GM19099 (cell line): ENCODE measurements around the gene IRF8.

Experiments used
- POLR2A ChIP-seq: IDR thresholded peaks from 3 replicates; pipeline ENCODE4 v1.6.1; 2011; ENCODE audit warnings: low read depth; ENCODE audit not compliant: insufficient read length; ENCODE audit errors: extremely low read depth

IRF8 gene

GRCh38 chr16:85913688-85914422 is 14.9 kb downstream of the IRF8 start:
- TF ChIP-seq POLR2A = no peak

DNA sequence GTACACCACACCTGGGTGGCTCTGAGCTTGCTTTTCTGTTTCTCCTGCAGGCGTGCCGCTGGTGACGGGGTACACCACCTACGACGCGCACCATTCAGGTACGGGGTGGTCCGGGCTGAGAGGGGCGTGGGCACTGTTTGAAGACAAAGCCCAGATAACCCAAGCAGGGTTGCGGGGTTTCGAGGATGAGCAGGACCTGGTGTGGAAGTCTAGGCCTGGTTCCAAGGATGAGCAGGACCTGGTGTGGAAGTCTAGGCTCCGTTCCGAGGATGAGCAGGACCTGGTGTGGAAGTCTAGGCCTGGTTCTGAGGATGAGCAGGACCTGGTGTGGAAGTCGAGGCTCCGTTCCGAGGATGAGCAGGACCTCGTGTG is 15.4 kb downstream of the IRF8 start:
- TF ChIP-seq POLR2A = peak; percentile 0

DNA sequence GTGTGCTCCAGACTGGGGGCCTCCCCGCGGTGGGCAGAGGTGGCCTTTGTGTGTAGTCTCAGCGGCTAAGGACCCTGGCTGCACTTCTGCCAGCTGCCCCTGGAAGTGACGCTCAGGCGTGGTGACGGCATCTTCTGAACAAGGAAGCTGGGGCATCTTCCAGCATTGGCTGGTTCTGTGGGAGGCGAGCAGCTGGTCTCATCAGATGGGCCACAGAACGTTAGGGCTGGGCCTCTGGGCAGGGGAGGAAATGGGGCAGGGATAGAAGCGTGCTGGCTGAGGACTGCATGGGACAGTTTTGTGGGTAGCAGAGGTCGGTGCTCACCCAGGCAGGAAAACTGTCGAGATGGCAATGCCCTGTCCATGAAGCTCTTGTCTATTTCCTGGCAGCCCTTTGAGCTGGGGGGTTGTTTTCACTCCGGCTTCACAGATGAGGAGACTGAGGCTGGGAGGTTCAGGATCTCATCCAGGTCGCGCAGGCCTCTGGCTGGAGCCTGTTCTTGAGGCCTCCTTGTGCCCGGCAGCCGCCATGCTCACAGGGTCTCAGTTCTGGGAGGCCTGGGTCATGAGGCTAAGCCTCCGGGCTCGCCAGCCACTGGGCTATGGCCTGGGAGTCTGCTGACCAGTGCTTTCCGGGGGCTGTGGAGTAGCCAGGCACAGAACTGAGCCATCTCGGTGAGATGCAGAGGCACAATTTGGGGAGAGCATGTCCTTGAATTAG is 16.3 kb downstream of the IRF8 start:
- no peak for TF ChIP-seq POLR2A

DNA sequence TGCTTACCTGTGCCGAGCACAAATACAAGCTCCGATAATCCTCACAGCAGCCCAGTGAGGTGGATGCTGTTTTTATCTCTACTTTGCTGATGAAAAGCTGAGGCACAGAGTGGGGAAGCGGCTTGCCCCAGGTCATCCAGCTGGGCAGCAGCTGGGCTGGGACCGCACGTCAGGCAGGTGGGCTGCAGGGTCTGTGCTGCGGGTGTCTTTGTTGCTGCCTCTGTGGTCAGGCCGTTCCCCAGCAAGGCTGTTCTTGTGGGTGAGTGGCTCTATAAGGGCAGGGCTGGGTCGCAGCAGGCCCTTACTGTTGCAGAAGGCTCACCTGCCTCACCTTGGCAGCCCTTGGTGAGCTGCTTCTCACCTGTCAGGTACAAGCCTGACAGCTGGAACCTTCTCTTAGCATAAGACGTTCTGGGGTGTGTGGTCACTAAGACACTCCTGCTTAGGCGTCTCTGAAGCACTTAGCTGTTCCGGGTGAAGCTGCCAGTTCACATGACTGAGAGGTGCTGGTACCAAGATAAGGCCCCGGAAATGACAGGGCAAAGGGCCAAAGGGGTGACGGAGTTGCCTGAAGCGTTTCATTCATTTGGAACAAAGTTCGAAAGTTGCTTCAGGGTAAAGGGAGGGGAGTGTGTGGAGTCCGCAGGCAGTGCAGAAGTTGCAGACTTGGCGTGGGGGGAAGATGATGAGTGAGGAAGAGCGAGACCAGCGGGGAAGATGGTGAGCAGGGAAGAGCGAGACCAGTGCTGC is 17.4 kb downstream of the IRF8 start:
- TF ChIP-seq POLR2A = no peak

DNA sequence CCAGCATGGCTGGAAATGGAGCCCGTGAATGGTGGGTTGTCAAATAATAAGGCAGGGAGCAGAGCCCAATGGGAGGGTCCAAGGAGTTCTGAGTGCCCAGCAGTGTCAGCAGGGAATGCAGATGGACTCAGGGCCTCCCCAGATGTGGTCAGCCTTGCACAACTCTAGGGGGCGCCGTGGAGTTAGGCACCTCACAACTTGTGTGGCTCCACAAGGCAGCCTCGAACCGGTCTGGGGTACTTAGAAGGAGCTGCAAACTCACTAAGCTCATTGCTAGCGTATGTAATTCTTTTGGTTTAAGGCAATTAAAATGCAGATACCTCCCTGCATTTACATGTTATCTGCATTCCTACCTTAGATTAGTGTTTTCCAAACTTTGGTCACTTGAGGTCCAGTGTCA is 18.1 kb downstream of the IRF8 start:
- TF ChIP-seq POLR2A = no peak

DNA sequence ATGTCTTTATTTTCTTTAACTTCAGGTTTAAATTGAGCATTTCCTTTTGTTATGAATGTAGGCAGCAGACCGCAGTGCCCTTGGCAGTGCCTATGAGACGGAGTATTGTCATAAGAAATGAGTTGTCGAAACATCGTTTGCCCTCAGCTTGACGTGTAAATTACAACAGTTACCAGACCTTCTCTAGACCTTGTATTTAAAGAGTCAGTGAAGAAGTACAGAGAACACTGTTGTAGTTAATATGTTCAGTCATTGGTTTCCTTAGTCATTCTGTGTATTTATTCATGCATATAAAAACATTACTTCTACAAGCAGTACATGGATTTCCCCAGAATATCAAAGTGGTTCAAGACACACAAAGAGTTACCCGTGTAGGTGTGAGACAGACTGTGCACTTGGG is 19.0 kb downstream of the IRF8 start:
- TF ChIP-seq POLR2A = no peak

GRCh38 chr16:85918436-85918835 is 19.5 kb downstream of the IRF8 start:
- no peak for TF ChIP-seq POLR2A

DNA sequence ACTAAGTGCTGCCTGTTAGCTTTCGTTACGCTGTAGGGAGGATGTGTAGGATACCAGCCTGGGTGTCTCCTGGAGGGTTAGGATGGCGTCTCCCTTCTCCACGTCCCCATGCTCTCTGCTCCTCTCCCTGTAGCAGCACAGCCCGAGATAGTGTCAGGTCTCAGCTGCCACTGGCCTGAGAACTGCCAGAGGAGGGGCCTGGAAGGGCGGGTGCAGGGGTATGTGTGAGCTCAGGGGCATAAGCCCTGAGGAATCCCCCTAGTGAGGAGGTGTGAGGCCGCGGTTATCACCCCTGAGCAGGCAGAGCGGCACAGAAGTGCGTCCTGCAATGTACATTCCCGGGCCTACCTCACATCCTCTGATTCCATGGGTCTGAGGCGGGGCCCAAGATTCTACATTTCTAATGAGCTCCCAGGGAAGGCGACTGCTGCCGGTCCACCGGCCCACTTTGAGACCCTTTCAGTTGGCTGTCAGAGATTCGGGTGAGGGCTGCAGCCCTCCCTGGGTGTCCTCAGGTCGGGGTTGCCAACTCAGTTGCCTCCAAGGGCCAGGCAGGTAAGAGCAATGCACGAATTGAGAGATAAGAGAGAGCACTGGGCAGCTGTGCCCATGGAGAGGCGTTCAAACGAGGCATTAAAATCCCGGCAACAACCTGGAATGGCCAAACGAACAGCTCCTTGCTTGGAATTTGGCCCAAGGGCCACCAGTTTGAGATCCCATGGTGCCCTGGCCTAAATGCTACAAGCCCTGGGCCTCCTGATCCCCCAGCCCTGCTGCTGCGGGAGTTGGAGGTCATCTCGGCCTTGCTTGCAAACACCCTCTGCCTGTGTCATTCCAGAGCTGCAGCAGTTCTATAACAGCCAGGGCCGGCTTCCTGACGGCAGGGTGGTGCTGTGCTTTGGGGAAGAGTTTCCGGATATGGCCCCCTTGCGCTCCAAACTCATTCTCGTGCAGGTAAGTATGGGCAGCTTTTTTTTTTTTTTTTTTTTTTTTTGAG is 20.6 kb downstream of the IRF8 start:
- TF ChIP-seq POLR2A = no peak

GRCh38 chr16:85921026-85921425 is 22.1 kb downstream of the IRF8 start:
- no peak for TF ChIP-seq POLR2A

GRCh38 chr16:85923153-85924021 is 24.4 kb downstream of the IRF8 start:
- TF ChIP-seq POLR2A = no peak

DNA sequence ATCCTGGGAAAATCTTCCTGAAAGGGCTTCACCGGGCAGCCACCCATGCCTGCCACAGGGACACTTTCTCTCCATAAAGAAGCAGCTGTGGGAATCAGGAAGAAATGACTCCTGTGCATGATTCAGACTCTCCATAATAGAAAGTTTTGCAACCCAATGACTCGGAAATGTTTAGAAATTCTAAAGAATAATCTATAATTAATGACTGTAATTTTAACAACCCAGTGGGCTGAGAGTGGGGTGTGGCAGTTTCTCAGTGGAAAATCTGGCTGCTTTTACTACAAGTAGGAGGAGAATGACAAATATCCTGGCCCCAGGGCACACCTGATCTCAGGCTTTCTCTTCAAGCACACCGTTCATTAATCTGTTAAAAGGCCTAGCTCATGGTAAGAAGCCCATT is 25.7 kb downstream of the IRF8 start:
- no peak for TF ChIP-seq POLR2A

GRCh38 chr16:85926370-85926769 is 27.4 kb downstream of the IRF8 start:
- no peak for TF ChIP-seq POLR2A

DNA sequence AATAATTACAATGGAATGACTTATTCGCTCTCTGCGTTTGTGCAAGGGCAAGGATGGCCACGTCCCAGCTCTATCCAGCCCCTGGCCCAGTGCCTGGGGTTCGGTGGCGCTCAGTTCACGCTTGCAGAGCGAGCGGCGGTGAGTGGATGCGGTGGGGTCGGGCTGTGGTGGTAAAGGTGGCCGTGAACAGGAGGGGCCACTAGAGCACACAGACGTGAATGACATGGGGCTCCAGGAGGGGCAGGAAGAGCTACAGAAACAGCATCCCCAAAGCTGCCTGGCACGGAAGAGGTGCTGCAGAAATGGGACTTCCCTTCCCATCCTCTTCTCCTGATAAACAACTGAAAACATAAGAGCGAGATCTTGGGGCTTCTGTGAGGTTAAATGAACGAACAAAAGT is 28.4 kb downstream of the IRF8 start:
- TF ChIP-seq POLR2A = no peak

GRCh38 chr16:85927959-85928358 is 29.0 kb downstream of the IRF8 start:
- TF ChIP-seq POLR2A = no peak
